ENCODE measurements around the gene LRRC9. TPM values are rescaled to one million over a fixed set of nuclear protein-coding genes. Genes with fewer than 3 reads are reported as not detected.

Gene LRRC9
- total RNA-seq, 1 donor from 2014 or later, result not detected

DNA sequence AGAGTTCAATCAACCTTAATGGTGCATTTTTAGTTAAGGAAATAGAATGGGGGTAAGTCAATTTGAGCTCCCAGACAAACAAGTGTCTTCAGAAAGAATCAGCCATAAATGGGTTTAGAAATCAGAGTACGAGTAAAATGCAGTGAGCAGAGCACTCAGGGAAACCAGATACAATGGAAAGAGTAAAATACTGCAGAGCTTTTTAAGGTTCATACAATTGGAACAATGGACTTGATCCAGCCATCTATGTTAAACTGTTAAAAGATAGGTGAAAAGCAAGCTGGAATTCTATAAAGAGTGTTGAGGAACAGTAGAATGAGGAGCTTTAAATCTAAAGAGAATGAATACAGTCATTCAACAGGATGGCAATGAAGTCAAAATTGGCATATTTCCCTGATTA lies 147.9 kb downstream of the LRRC9 start:
- Histone ChIP-seq H3K27ac (no peak overlapping the region), H3K4me3 (no peak overlapping the region), H3K36me3 (no peaks in the 10 kb centered on the region), H3K4me1 (no peaks in the 10 kb centered on the region), H3K27me3 (no peaks in the 10 kb centered on the region), H3K9me3 (no peaks in the 10 kb centered on the region)
- intact Hi-C loops (cut with DNase I), result loop anchor here (10.0 kb wide), 1 partner anchor 117 kb away; no protein-coding TSS in a partner anchor
- ATAC-seq (no peak), DNase-seq (no peak)
- TF ChIP-seq, protein P1, sequence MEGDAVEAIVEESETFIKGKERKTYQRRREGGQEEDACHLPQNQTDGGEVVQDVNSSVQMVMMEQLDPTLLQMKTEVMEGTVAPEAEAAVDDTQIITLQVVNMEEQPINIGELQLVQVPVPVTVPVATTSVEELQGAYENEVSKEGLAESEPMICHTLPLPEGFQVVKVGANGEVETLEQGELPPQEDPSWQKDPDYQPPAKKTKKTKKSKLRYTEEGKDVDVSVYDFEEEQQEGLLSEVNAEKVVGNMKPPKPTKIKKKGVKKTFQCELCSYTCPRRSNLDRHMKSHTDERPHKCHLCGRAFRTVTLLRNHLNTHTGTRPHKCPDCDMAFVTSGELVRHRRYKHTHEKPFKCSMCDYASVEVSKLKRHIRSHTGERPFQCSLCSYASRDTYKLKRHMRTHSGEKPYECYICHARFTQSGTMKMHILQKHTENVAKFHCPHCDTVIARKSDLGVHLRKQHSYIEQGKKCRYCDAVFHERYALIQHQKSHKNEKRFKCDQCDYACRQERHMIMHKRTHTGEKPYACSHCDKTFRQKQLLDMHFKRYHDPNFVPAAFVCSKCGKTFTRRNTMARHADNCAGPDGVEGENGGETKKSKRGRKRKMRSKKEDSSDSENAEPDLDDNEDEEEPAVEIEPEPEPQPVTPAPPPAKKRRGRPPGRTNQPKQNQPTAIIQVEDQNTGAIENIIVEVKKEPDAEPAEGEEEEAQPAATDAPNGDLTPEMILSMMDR (IDR thresholded peaks at IDR 0.05), result no peak

DNA sequence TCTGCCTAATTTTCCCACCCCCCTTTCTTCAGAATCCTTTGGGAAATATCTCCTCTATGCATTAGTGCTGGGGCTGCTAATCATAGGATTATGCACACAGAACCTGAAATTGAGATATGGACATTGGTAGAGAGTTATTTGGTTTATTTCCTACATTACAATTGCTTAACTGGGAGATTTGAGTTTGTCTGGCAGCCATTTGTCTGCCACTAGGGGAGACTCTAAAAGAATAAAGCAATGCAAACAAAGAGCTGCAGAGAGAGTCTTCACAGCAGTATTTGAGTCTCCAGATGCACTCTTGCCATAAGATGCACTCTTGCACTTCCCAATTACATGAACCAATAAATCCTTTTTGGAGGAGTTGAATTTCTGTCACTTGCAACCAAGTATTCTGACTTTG lies 159.8 kb downstream of the LRRC9 start:
- intact Hi-C loops (cut with DNase I), result no loop called here
- DNase-seq (no peak), ATAC-seq (no peak)
- H3K27ac ChIP-seq, result no peak overlapping the region
- no peaks in the 10 kb centered on the region for H3K9me3 ChIP-seq
- no peak overlapping the region for H3K4me3 ChIP-seq
- H3K4me1 ChIP-seq, result no peaks in the 10 kb centered on the region
- TF ChIP-seq, protein P1 (IDR thresholded peaks at IDR 0.05), result no peak
- H3K27me3 ChIP-seq, result no peaks in the 10 kb centered on the region
- no peaks in the 10 kb centered on the region for H3K36me3 ChIP-seq

DNA sequence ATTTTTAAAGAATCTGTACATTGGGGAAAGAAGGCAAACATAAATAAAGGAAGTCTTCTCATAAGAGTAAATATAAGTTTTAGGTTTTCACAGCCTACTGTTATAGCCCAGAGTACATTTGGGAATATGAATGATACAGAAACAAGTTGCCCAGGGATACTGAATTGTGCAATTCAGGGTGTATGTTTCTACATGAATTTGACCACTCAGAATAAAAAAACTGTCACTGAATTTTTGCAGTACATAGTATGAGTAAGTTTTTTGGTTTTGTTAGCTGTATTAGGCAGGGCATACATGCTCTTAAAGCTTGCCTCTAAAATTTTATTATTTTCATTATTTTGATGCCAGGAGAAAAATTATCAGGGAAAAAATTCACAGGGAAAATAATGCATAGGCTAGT lies 165.1 kb downstream of the LRRC9 start:
- H3K27me3 ChIP-seq, result no peaks in the 10 kb centered on the region
- H3K9me3 ChIP-seq, result no peaks in the 10 kb centered on the region
- H3K4me3 ChIP-seq, result no peak overlapping the region
- H3K27ac ChIP-seq, result no peak overlapping the region
- no peak for ATAC-seq
- intact Hi-C loops (cut with DNase I), result no loop called here
- DNase-seq, result no peak
- no peaks in the 10 kb centered on the region for H3K4me1 ChIP-seq
- TF ChIP-seq, protein P1 (IDR thresholded peaks at IDR 0.05), result no peak
- H3K36me3 ChIP-seq, result no peaks in the 10 kb centered on the region

DNA sequence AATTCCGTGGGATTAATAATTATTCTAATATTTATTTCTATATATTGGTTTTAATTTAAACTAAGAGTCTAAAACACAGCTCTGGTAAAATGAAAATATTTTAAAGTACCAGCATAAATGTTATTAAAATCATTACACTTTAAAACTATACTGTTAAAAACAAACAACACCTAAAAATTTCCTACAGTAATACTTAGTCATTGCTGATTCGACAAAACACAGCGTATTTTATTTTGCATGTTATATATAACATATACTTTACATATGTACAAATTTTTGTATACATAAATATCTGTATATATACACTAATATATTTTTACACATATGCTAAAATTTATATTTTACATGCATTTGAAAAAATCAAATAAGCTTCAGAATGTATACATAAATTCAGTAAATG lies 165.7 kb downstream of the LRRC9 start:
- no peaks in the 10 kb centered on the region for H3K36me3 ChIP-seq
- H3K4me3 ChIP-seq, result no peak overlapping the region
- H3K9me3 ChIP-seq, result no peaks in the 10 kb centered on the region
- DNase-seq, result no peak
- no peak for ATAC-seq
- TF ChIP-seq, protein P1 (IDR thresholded peaks at IDR 0.05), result no peak
- no peak overlapping the region for H3K27ac ChIP-seq
- no peaks in the 10 kb centered on the region for H3K4me1 ChIP-seq
- intact Hi-C loops (cut with DNase I), result no loop called here
- H3K27me3 ChIP-seq, result no peaks in the 10 kb centered on the region

DNA sequence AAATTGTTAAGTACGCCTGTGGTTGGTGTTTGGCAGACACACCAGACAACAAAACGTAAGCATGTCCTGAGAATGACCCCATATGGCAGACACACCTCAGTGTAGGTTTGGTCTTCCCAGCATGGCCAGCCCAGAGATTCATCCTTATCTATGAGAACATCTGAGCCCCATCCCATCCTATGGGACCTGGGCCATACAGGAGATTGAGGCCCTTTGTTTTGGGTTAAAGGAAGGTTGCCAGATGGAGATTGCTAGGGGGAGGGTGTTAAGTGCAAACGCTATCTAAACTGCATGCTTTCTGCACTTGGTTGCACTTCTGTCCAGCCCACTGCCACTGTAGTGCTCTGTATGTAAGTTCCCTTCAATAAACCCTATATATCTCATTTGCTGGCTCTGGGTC lies 167.7 kb downstream of the LRRC9 start:
- Histone ChIP-seq H3K4me1 (no peaks in the 10 kb centered on the region), H3K27ac (no peak overlapping the region), H3K27me3 (no peaks in the 10 kb centered on the region), H3K4me3 (no peak overlapping the region), H3K9me3 (no peaks in the 10 kb centered on the region), H3K36me3 (no peaks in the 10 kb centered on the region)
- intact Hi-C loops (cut with DNase I), result no loop called here
- TF ChIP-seq, protein P1 (IDR thresholded peaks at IDR 0.05), result no peak
- ATAC-seq (no peak), DNase-seq (no peak)

DNA sequence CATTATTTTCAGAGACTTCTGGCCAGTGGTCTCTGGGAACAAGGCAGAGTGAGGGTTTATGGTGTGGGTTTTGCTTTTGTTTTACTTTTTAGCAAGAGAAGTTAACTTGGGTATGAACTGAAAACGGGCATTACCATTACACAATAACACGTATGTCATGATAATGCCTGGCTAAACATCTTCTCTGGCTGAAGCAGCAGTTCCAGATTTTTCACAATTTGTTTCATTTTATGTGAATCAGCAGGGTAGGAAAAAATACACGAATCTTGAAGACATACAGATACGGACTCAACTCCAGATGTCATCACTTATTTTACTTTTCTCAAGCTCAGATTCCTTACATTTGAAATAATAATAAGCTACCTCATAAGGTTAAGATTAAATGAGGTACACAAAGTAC lies 169.3 kb downstream of the LRRC9 start:
- intact Hi-C loops (cut with DNase I), result no loop called here
- Histone ChIP-seq H3K36me3 (no peaks in the 10 kb centered on the region), H3K27me3 (no peaks in the 10 kb centered on the region), H3K4me3 (no peak overlapping the region), H3K27ac (no peak overlapping the region), H3K9me3 (no peaks in the 10 kb centered on the region), H3K4me1 (peaks cover 12% of the 10 kb centered on the region)
- TF ChIP-seq, protein P1 (IDR thresholded peaks at IDR 0.05), result no peak
- DNase-seq (no peak), ATAC-seq (no peak)
